OCI-LY3 (cell line): ENCODE results near the gene TAF4.

ENCODE experiments used
- CTCF ChIP-seq: fragments of 200-600, 300-600 bp; sonication (generic); IDR thresholded peaks from 2 replicates; pipeline ENCODE4 v1.5.1; 2014; ENCODE audit warnings: antibody characterized with exemption, low read length, low read depth
- EZH2phosphoT487 ChIP-seq: fragments of 200-600 bp; shearing (Covaris generic); IDR thresholded peaks from 2 replicates; pipeline ENCODE4 v1.6.1; 2018; ENCODE audit warnings: antibody characterized with exemption, mixed run types, low read depth

- TF ChIP-seq CTCF (no peak), EZH2phosphoT487 (no peak)
These were observed 9.3 kb downstream of the TAF4 start for GRCh38 chr20:62056377-62056776.
